Lung (tissue), 12 donors: ENCODE data around the gene PLA2G4A. TPM values are rescaled to one million over a fixed set of nuclear protein-coding genes. Genes with fewer than 3 reads are reported as not detected.

Experiments
- ATAC-seq: fragments of 200-7000 bp; cut with Tn5 transposase; one replicate; pipeline ENCODE4 v1.9.1; 2020; ENCODE audit warnings: moderate number of reproducible peaks; ENCODE audit not compliant: insufficient read depth, low FRiP score
- DNase-seq, 3 donors: peaks; one replicate each; pipeline ENCODE4 v3.0.0-alpha.2; 2013 to 2017
- H3K27ac ChIP-seq, 2 donors: one replicate each; pipeline ENCODE4 v1.5.1; 2013; ENCODE audit warnings: mild to moderate bottlenecking in 2 of 2, moderate library complexity in 2 of 2, control low read depth in 1 of 2, inconsistent platforms in 1 of 2, low read depth in 1 of 2, low read length in 1 of 2
- H3K27me3 ChIP-seq, 3 donors: one replicate each; pipeline ENCODE4 v1.5.1; 2013; ENCODE audit warnings: low read length in 2 of 3; ENCODE audit not compliant: control insufficient read depth in 3 of 3, insufficient read depth in 3 of 3
- H3K36me3 ChIP-seq, 4 donors: one replicate each; pipeline ENCODE4 v1.5.1; 2013; ENCODE audit warnings: low read length in 4 of 4, mild to moderate bottlenecking in 1 of 4, moderate library complexity in 1 of 4; ENCODE audit not compliant: control insufficient read depth in 4 of 4, insufficient read depth in 4 of 4
- H3K4me1 ChIP-seq, 5 donors: one replicate each; pipeline ENCODE4 v1.5.1; 2013; ENCODE audit warnings: low read length in 5 of 5, mild to moderate bottlenecking in 2 of 5, moderate library complexity in 1 of 5; ENCODE audit not compliant: control insufficient read depth in 5 of 5, insufficient read depth in 5 of 5
- H3K4me3 ChIP-seq: one replicate; pipeline ENCODE4 v1.5.1; 2013; ENCODE audit warnings: mild to moderate bottlenecking, control low read depth, moderate library complexity
- H3K9ac ChIP-seq, 2 donors: one replicate each; pipeline ENCODE4 v1.5.1; 2013; ENCODE audit warnings: low read length in 2 of 2, control low read depth in 1 of 2; ENCODE audit not compliant: insufficient read depth in 1 of 2
- H3K9me3 ChIP-seq, 4 donors: one replicate each; pipeline ENCODE4 v1.5.1; 2013; ENCODE audit warnings: low read length in 3 of 4, mild to moderate bottlenecking in 1 of 4, moderate library complexity in 1 of 4; ENCODE audit not compliant: control insufficient read depth in 4 of 4, insufficient read depth in 3 of 4
- CTCF ChIP-seq: IDR thresholded peaks from 2 replicates; pipeline ENCODE4 v1.5.1; 2012; ENCODE audit warnings: mild to moderate bottlenecking; ENCODE audit errors: control extremely low read depth, extremely low read depth
- WGBS, 2 donors: extraction: QIAGEN DNeasy Blood & Tissue Kit; methylation state at CpG; one replicate each; pipeline ENCODE4 v1.1.7; 2013; 5-methylcytosine and 5-hydroxymethylcytosine counted together
- polyA plus RNA-seq, 2 donors: library from polyadenylated mRNA; stranded (reverse); fragments of 200-250 nt; gene quantifications; one replicate each; pipeline ENCODE4 v1.2.1, GENCODE V29; 2013
- total RNA-seq, 2 donors: library from RNA; depleted of rRNA in 1 of 2; stranded (reverse); fragments of >200 nt in 1 of 2; gene quantifications; one replicate each; pipeline ENCODE4 v1.2.1, GENCODE V29; 2014 to 2021
- donor health status: control.
- donor health status: control.
- donor health status: Bipolar disorder and iron deficiency.
- donor health status: healthy.
- donor health status: DM: yes; HTN: yes; CAD: no.

PLA2G4A gene
- total and polyA plus RNA-seq, 4 donors, result 2.5 to 8.1 (median 6.4) TPM

- TF ChIP-seq CTCF, result no peak
- Histone ChIP-seq H3K9ac (no peak overlapping the region), H3K27me3 (no peaks in the 10 kb centered on the region), H3K36me3 (no peaks in the 10 kb centered on the region), H3K4me1 (peaks cover 0 to 9% (median 0%) of the 10 kb centered on the region in 5 donors), H3K4me3 (no peak overlapping the region), H3K9me3 (no peaks in the 10 kb centered on the region), H3K27ac (no peak overlapping the region)
- ATAC-seq (no peak), DNase-seq (no peak)
- 96% methylated on average over 2 of the region's 2 CpGs for WGBS, 2 donors
Observed at GRCh38 chr1:186831168-186831567, 2.4 kb downstream of the PLA2G4A start.

DNA sequence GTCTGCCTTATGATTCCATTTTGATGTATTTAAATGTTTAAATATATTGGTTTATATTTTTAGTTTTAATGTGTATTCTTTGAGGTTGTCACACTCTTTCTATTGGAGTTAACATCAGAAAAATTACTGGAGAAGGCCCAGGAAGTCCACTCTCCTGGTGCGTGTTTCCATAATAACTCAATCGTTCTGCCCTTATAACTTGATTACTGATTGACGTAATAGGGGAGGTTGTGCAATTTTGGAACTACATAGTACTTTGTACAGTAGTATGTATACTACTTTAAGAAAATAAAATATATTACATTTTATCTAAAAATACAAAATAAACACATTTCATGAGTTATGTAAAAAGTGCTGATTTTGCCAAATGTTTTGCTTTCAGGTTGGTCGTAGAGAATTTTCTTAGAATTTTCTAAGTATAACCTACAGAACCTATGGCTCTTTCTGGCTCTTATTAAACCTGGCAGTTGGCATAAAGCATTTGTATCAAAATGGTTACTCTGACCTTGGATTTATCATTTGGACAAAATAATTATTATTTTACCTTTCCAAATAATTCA lies 5.7 kb downstream of the PLA2G4A start:
- Histone ChIP-seq H3K4me3 (no peak overlapping the region), H3K27me3 (no peaks in the 10 kb centered on the region), H3K9ac (no peak overlapping the region), H3K36me3 (no peaks in the 10 kb centered on the region), H3K4me1 (peaks cover 0 to 5% (median 0%) of the 10 kb centered on the region in 5 donors), H3K9me3 (no peaks in the 10 kb centered on the region), H3K27ac (no peak overlapping the region)
- ATAC-seq, result no peak
- TF ChIP-seq CTCF, result no peak
- DNase-seq, result no peak
- WGBS, 2 donors, result 48 to 72% methylated on average over 4 of the region's 4 CpGs

DNA sequence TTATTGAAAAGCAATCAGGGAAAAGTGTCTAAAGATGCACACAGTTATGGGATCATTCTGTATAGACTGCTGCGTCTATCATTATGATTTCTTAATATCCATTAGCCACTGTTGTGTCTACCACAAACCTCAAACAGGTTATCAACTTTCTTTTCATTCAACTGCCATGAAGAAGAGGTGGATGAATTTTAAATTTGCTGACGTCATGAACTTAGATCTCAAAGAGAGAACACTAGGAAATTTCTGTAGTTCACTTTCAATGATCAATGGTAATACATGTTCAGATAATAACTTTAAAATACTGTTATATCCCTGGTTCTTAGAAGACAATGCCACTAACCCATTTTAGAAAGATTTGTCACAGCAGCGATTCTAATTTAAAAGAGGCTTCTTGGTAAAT lies 6.7 kb downstream of the PLA2G4A start:
- ATAC-seq (no peak), DNase-seq (no peak)
- no peak overlapping the region for H3K4me3 ChIP-seq
- H3K36me3 ChIP-seq, result no peaks in the 10 kb centered on the region
- no peaks in the 10 kb centered on the region for H3K9me3 ChIP-seq
- no peak overlapping the region for H3K9ac ChIP-seq
- no peaks in the 10 kb centered on the region for H3K4me1 ChIP-seq
- H3K27me3 ChIP-seq, result no peaks in the 10 kb centered on the region
- no peak overlapping the region for H3K27ac ChIP-seq
- WGBS, 2 donors, result 76 to 89% methylated on average over 3 of the region's 3 CpGs
- TF ChIP-seq CTCF, result no peak

GRCh38 chr1:186837806-186838205 lies 9.1 kb downstream of the PLA2G4A start:
- Histone ChIP-seq H3K4me3 (no peak overlapping the region), H3K9me3 (no peaks in the 10 kb centered on the region), H3K27ac (no peak overlapping the region), H3K36me3 (no peaks in the 10 kb centered on the region), H3K27me3 (no peaks in the 10 kb centered on the region), H3K9ac (no peak overlapping the region), H3K4me1 (peaks cover 0 to 3% (median 0%) of the 10 kb centered on the region in 5 donors)
- TF ChIP-seq CTCF, result no peak
- 60 to 81% methylated on average over 4 of the region's 4 CpGs for WGBS, 2 donors
- ATAC-seq, result no peak
- no peak for DNase-seq
